Measurements from ENCODE around the gene ACBD4. TPM values are rescaled to one million over a fixed set of nuclear protein-coding genes. Genes with fewer than 3 reads are reported as not detected.

ACBD4 gene
- total RNA-seq, 1 experiment from 2014 or later = 9.7 TPM

- Histone ChIP-seq H3K27ac (ENCODE audit: insufficient read length, low read depth, low read length) (no peak overlapping the region), H4K5ac (ENCODE audit: insufficient read length, low read depth, low read length) (no peak overlapping the region), H2BK5ac (ENCODE audit: insufficient read length, low read length) (no peak overlapping the region)
Observed at GRCh38 chr17:45128989-45129388, 6.5 kb upstream of the ACBD4 start.

More at GRCh38 chr17:45128989-45129388, 6.5 kb upstream of the ACBD4 start:
- Histone ChIP-seq H3K18ac (ENCODE audit: insufficient read length, low read depth, low read length) (no peak overlapping the region), H2BK12ac (ENCODE audit: insufficient read length, low read depth, low read length) (no peak overlapping the region), H4K8ac (replicated peaks; ENCODE audit: insufficient read length, low read depth, low read length) (no peak overlapping the region), H2BK20ac (ENCODE audit: low read depth, low read length, poor library complexity, severe bottlenecking) (no peak overlapping the region), H3K14ac (ENCODE audit: insufficient read depth, low read length) (no peak overlapping the region), H4K20me1 (ENCODE audit: control insufficient read depth, insufficient read depth, insufficient read length) (no peaks in the 10 kb centered on the region), H3T11ph (ENCODE audit: low read length) (no peak overlapping the region), H3K79me1 (ENCODE audit: insufficient read depth, low read depth, low read length, poor library complexity, severe bottlenecking) (no peaks in the 10 kb centered on the region), H2AK5ac (ENCODE audit: insufficient read length, low read length) (no peak overlapping the region), H3K27me3 (ENCODE audit: insufficient read depth, low read length) (no peaks in the 10 kb centered on the region), H3K23me2 (ENCODE audit: insufficient read length, low read depth, low read length, poor library complexity, severe bottlenecking) (peaks cover 7% of the 10 kb centered on the region), H3K79me2 (ENCODE audit: insufficient read depth, low read length) (no peaks in the 10 kb centered on the region), H3K4me1 (ENCODE audit: insufficient read depth, low read length) (no peaks in the 10 kb centered on the region; the same call in 1 of the 2 replicates), H2BK120ac (ENCODE audit: low read depth, low read length, poor library complexity, severe bottlenecking) (no peak overlapping the region), H3K9ac (ENCODE audit: extremely low read depth, insufficient read length, low read length) (no peak overlapping the region), H3K4ac (ENCODE audit: low read depth, low read length) (no peak overlapping the region), H4K91ac (ENCODE audit: insufficient read length, low read depth, low read length) (no peak overlapping the region), H2BK15ac (ENCODE audit: low read depth, low read length) (no peak overlapping the region), H3K56ac (ENCODE audit: insufficient read length, low read depth, low read length) (no peak overlapping the region), H3K23ac (ENCODE audit: insufficient read length, low read depth, low read length) (no peak overlapping the region), H2AFZ (ENCODE audit: low read length) (no peak overlapping the region), H3K4me2 (ENCODE audit: insufficient read depth, insufficient read length, low read length) (no peak overlapping the region), H3K9me3 (ENCODE audit: control insufficient read depth, low read depth, low read length) (no peaks in the 10 kb centered on the region)
- no peak for DNase-seq
- Mint-ChIP-seq H3K9me3 (peaks cover 0 to 3% of the 10 kb centered on the region in 2 experiments; a peak in 1 of 5 replicates), H3K36me3 (ENCODE audit: insufficient read depth in 1 of 3, low read depth in 3 of 3) (no peaks in the 10 kb centered on the region; a peak in 1 of 7 replicates), H3K4me3 (no peak overlapping the region), H3K4me1 (peaks cover 32 to 37% of the 10 kb centered on the region in 2 experiments), H3K27ac (no peak overlapping the region), H3K27me3 (ENCODE audit: low read depth) (no peaks in the 10 kb centered on the region; the same call in 1 of the 2 replicates)
- TF ChIP-seq CTCF (conservative IDR thresholded peaks at IDR 0.05) = no peak
- no CpG with 5 or more reads among the region's 2 CpGs for WGBS (ENCODE audit: extremely low coverage, insufficient read length, low lambda C conversion rate)

Measured in H9 (cell line).